ENCODE data around the gene INPP1.

INPP1 gene

GRCh38 chr2:190415794-190416775 is 72.7 kb downstream of the INPP1 start:
- ATAC-seq (ENCODE audit: insufficient read depth, low read depth) (peak; percentile 84), DNase-seq (no peak)
- H4K20me1 ChIP-seq (ENCODE audit: insufficient read depth, low read length) = no peaks in the 10 kb centered on the region
- peak overlapping the region; percentile 54 for H3K4me2 ChIP-seq (ENCODE audit: insufficient read depth, low read length)
- H2AFZ ChIP-seq (ENCODE audit: low read depth, low read length) = peak overlapping the region; percentile 19; the same call in 1 of the 2 replicates
- H3K27me3 ChIP-seq (ENCODE audit: insufficient read depth, low read length, poor library complexity) = no peaks in the 10 kb centered on the region
- H3K36me3 ChIP-seq (ENCODE audit: insufficient read depth, low read length) = peaks cover 6% of the 10 kb centered on the region; the same call in 1 of the 2 replicates
- H3K9ac ChIP-seq (ENCODE audit: low read depth, low read length) = peak overlapping the region; percentile 41
- no peak for TF ChIP-seq EZH2 (IDR thresholded peaks at IDR 0.05; ENCODE audit: borderline replicate concordance, low read depth, low read length, severe bottlenecking)
- TF ChIP-seq, protein P1, sequence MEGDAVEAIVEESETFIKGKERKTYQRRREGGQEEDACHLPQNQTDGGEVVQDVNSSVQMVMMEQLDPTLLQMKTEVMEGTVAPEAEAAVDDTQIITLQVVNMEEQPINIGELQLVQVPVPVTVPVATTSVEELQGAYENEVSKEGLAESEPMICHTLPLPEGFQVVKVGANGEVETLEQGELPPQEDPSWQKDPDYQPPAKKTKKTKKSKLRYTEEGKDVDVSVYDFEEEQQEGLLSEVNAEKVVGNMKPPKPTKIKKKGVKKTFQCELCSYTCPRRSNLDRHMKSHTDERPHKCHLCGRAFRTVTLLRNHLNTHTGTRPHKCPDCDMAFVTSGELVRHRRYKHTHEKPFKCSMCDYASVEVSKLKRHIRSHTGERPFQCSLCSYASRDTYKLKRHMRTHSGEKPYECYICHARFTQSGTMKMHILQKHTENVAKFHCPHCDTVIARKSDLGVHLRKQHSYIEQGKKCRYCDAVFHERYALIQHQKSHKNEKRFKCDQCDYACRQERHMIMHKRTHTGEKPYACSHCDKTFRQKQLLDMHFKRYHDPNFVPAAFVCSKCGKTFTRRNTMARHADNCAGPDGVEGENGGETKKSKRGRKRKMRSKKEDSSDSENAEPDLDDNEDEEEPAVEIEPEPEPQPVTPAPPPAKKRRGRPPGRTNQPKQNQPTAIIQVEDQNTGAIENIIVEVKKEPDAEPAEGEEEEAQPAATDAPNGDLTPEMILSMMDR (IDR thresholded peaks at IDR 0.05; ENCODE audit: borderline replicate concordance, extremely low read depth, low read length, poor library complexity, severe bottlenecking) = no peak
- H3K79me2 ChIP-seq (ENCODE audit: insufficient read depth, low read length) = peaks cover 35% of the 10 kb centered on the region
- peak overlapping the region in 1 of 2 experiments; percentile 9; a peak in 2 of 4 replicates for H3K4me3 ChIP-seq (ENCODE audit: low read depth in 1 of 2, low read length in 2 of 2)
- H3K27ac ChIP-seq (ENCODE audit: low read length) = peak overlapping the region; percentile 67
- peaks cover 23% of the 10 kb centered on the region for H3K4me1 ChIP-seq (ENCODE audit: insufficient read depth, low read length)
- no peaks in the 10 kb centered on the region for H3K9me3 ChIP-seq (ENCODE audit: insufficient read depth, low read length, severe bottlenecking)

- Histone ChIP-seq H3K4me3 (ENCODE audit: low read depth in 1 of 2, low read length in 2 of 2) (no peak overlapping the region), H3K36me3 (ENCODE audit: insufficient read depth, low read length) (peaks cover 6% of the 10 kb centered on the region; the same call in 1 of the 2 replicates), H2AFZ (ENCODE audit: low read depth, low read length) (no peak overlapping the region), H3K4me2 (ENCODE audit: insufficient read depth, low read length) (no peak overlapping the region), H3K27me3 (ENCODE audit: insufficient read depth, low read length, poor library complexity) (no peaks in the 10 kb centered on the region), H3K79me2 (ENCODE audit: insufficient read depth, low read length) (peaks cover 35% of the 10 kb centered on the region), H3K9me3 (ENCODE audit: insufficient read depth, low read length, severe bottlenecking) (no peaks in the 10 kb centered on the region), H3K4me1 (ENCODE audit: insufficient read depth, low read length) (peaks cover 23% of the 10 kb centered on the region), H3K9ac (ENCODE audit: low read depth, low read length) (no peak overlapping the region), H3K27ac (ENCODE audit: low read length) (no peak overlapping the region), H4K20me1 (ENCODE audit: insufficient read depth, low read length) (no peaks in the 10 kb centered on the region)
- DNase-seq (no peak), ATAC-seq (ENCODE audit: insufficient read depth, low read depth) (no peak)
- TF ChIP-seq, protein P1 (IDR thresholded peaks at IDR 0.05; ENCODE audit: borderline replicate concordance, extremely low read depth, low read length, poor library complexity, severe bottlenecking) = no peak
- TF ChIP-seq EZH2 (IDR thresholded peaks at IDR 0.05; ENCODE audit: borderline replicate concordance, low read depth, low read length, severe bottlenecking) = no peak
These were observed 73.9 kb downstream of the INPP1 start for GRCh38 chr2:190417045-190417842.

DNA sequence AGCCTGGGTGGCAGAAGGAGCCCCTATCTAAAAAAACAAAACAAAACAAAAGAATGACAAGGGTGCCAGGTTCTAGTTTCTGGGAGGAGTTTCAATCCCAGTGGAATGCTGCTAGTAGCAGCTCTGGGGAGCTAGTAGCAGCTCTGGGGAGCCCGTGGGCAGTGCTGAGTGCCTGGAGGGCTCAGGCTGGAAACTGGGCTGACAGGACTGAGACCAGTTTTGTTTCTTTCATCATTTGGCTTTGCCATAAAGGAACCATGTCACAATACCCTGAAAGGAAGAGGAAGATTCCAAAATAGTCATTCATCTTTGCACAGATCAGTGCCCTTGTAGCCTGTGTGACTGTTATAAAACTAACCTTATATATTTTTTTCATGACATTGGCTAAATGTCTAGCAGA is 75.3 kb downstream of the INPP1 start:
- no peak for DNase-seq
- peaks cover 29% of the 10 kb centered on the region for H3K79me2 ChIP-seq (ENCODE audit: insufficient read depth, low read length)

More for the DNA sequence above, 75.3 kb downstream of the INPP1 start:
- no peak overlapping the region for H3K4me2 ChIP-seq (ENCODE audit: insufficient read depth, low read length)
- H3K9me3 ChIP-seq (ENCODE audit: insufficient read depth, low read length, severe bottlenecking) = no peaks in the 10 kb centered on the region
- H3K27me3 ChIP-seq (ENCODE audit: insufficient read depth, low read length, poor library complexity) = no peaks in the 10 kb centered on the region
- ATAC-seq (ENCODE audit: insufficient read depth, low read depth) = no peak
- H3K27ac ChIP-seq (ENCODE audit: low read length) = no peak overlapping the region
- no peak overlapping the region for H2AFZ ChIP-seq (ENCODE audit: low read depth, low read length)
- H4K20me1 ChIP-seq (ENCODE audit: insufficient read depth, low read length) = no peaks in the 10 kb centered on the region
- H3K9ac ChIP-seq (ENCODE audit: low read depth, low read length) = no peak overlapping the region
- TF ChIP-seq, protein P1 (IDR thresholded peaks at IDR 0.05; ENCODE audit: borderline replicate concordance, extremely low read depth, low read length, poor library complexity, severe bottlenecking) = no peak
- TF ChIP-seq EZH2 (IDR thresholded peaks at IDR 0.05; ENCODE audit: borderline replicate concordance, low read depth, low read length, severe bottlenecking) = no peak
- peaks cover 6% of the 10 kb centered on the region; the same call in 1 of the 2 replicates for H3K36me3 ChIP-seq (ENCODE audit: insufficient read depth, low read length)
- no peak overlapping the region for H3K4me3 ChIP-seq (ENCODE audit: low read depth in 1 of 2, low read length in 2 of 2)
- peaks cover 18% of the 10 kb centered on the region for H3K4me1 ChIP-seq (ENCODE audit: insufficient read depth, low read length)

All from DND-41 (cell line).